Spleen (tissue), 11 donors: ENCODE data around the gene SYTL4. TPM values are rescaled to one million over a fixed set of nuclear protein-coding genes. Genes with fewer than 3 reads are reported as not detected.

Experiments
- DNase-seq: peaks from one replicate; pipeline ENCODE4 v3.0.0-alpha.2; 2020
- H3K27ac ChIP-seq, 8 donors: fragments of 200-600 bp; sonication (generic) in 7 of 8; 1 replicate in 4 of 8; 2 replicates in 4 of 8; pipeline versions ENCODE4 v1.5.0 to v1.8.0; 2016 to 2021; ENCODE audit warnings: inconsistent platforms in 4 of 8, mild to moderate bottlenecking in 4 of 8, moderate library complexity in 1 of 8
- H3K27me3 ChIP-seq, 7 donors: fragments of 200-600 bp; sonication (generic) in 6 of 7; replicated peaks in 1 of 7; 1 replicate in 4 of 7; 2 replicates in 3 of 7; pipeline versions ENCODE4 v1.5.0 to v1.8.0; 2016 to 2021; ENCODE audit warnings: inconsistent platforms in 3 of 7, mild to moderate bottlenecking in 1 of 7
- H3K36me3 ChIP-seq, 6 donors: fragments of 200-600 bp; sonication (generic) in 5 of 6; 1 replicate in 4 of 6; 2 replicates in 2 of 6; pipeline versions ENCODE4 v1.5.0 to v1.8.0; 2016 to 2021; ENCODE audit warnings: inconsistent platforms in 2 of 6
- H3K4me1 ChIP-seq, 6 donors: fragments of 200-600 bp; sonication (generic) in 5 of 6; 1 replicate in 3 of 6; 2 replicates in 3 of 6; pipeline versions ENCODE4 v1.5.0 to v1.8.0; 2016 to 2021; ENCODE audit warnings: inconsistent platforms in 3 of 6
- H3K4me3 ChIP-seq, 8 donors: fragments of 200-600 bp; sonication (generic) in 7 of 8; 1 replicate in 4 of 8; 2 replicates in 4 of 8; pipeline versions ENCODE4 v1.5.0 to v1.8.0; 2016 to 2021; ENCODE audit warnings: inconsistent platforms in 4 of 8, mild to moderate bottlenecking in 4 of 8, moderate library complexity in 2 of 8
- H3K9me3 ChIP-seq, 8 donors: fragments of 200-600 bp; sonication (generic) in 7 of 8; 1 replicate in 4 of 8; 2 replicates in 4 of 8; pipeline versions ENCODE4 v1.5.0 to v1.8.0; 2016 to 2021; ENCODE audit warnings: inconsistent platforms in 4 of 8
- CTCF ChIP-seq, 11 experiments: fragments of 200-600 bp in 7 of 11; fragments of 450-650 bp in 4 of 11; sonication (generic) in 4 of 11; IDR thresholded peaks in 8 of 11; conservative IDR thresholded peaks in 3 of 11; 1 replicate in 7 of 11; 2 replicates in 4 of 11; pipeline versions ENCODE4 v1.4.0 to v1.8.0; 2016 to 2021; ENCODE audit warnings: antibody characterized with exemption in 11 of 11, inconsistent platforms in 4 of 11, mild to moderate bottlenecking in 1 of 11
- POLR2A ChIP-seq, 3 donors: fragments of 450-650 bp; IDR thresholded peaks; one replicate each; pipeline ENCODE4 v1.5.1; 2017; ENCODE audit warnings: antibody characterized with exemption in 3 of 3, mild to moderate bottlenecking in 1 of 3
- POLR2AphosphoS5 ChIP-seq, 3 donors: sonication (generic); formaldehyde crosslinking; IDR thresholded peaks; one replicate each; pipeline ENCODE4 v1.5.1; 2017; ENCODE audit warnings: antibody characterized with exemption in 3 of 3
- WGBS, 5 donors: extraction: QIAGEN DNeasy Blood & Tissue Kit in 3 of 5; methylation state at CpG; one replicate each; pipeline versions ENCODE4 v1.1.5 to v1.1.7; 2013 to 2018; 5-methylcytosine and 5-hydroxymethylcytosine counted together
- intact Hi-C: fragments of 100-400 bp; cut with DNase I; formaldehyde crosslinking; loops from one replicate; pipeline ENCODE4 v1.15.0; 2023; ENCODE audit warnings: low total_unique reads
- polyA plus RNA-seq, 3 donors: library from polyadenylated mRNA; stranded (reverse); fragments of 200-250 nt; gene quantifications; one replicate each; pipeline ENCODE4 v1.2.1, GENCODE V29; 2013
- total RNA-seq, 7 donors: library from RNA; depleted of rRNA in 3 of 7; stranded (reverse); fragments of >200 nt in 3 of 7; fragmentation: NEBNext Ultra II Directional in 4 of 7; extraction: Animal tissue kit (Norgen Biotek cat#: 25700) in 4 of 7; gene quantifications; one replicate each; pipeline versions ENCODE4 v1.1.0 to v1.2.1, GENCODE V29; 2016 to 2021
- donor health status: healthy with polysubstance abuse.
- donor health status: DM: no; HTN: no; CAD: no; lungs with moderate emphysema.
- donor health status: DM: no; HTN: no; CAD: no.
- donor health status: Bipolar disorder and iron deficiency.
- donor health status: healthy.
- donor health status: DM: no; HTN: no; CAD: no.
- donor health status: DM: yes; HTN: yes; CAD: no.

Gene SYTL4
- total and polyA plus RNA-seq, 10 donors = 1.2 to 16.8 (median 6.7) TPM

- no peak overlapping the region for H3K27ac ChIP-seq
- peaks cover 0 to 23% (median 0%) of the 10 kb centered on the region in 6 donors for H3K4me1 ChIP-seq
- WGBS, 5 donors = 33 to 66% (median 47%) methylated on average over 5 of the region's 5 CpGs
- DNase-seq = no peak
- H3K9me3 ChIP-seq = no peaks in the 10 kb centered on the region
- H3K27me3 ChIP-seq = no peaks in the 10 kb centered on the region
- H3K36me3 ChIP-seq = no peaks in the 10 kb centered on the region
- intact Hi-C loops = loop anchor here (2.0 kb wide), 1 partner anchor 87 kb away; no protein-coding TSS in a partner anchor
- no peak overlapping the region for H3K4me3 ChIP-seq
- TF ChIP-seq CTCF (IDR thresholded peaks at IDR 0.05 in 8 of 11, conservative IDR thresholded peaks at IDR 0.05 in 3 of 11) = peak; percentile 50 to 95 (median 74)
- TF ChIP-seq POLR2AphosphoS5 (IDR thresholded peaks at IDR 0.05) = no peak
Observed at GRCh38 chrX:100685284-100685996, 46.5 kb downstream of the SYTL4 start.

DNA sequence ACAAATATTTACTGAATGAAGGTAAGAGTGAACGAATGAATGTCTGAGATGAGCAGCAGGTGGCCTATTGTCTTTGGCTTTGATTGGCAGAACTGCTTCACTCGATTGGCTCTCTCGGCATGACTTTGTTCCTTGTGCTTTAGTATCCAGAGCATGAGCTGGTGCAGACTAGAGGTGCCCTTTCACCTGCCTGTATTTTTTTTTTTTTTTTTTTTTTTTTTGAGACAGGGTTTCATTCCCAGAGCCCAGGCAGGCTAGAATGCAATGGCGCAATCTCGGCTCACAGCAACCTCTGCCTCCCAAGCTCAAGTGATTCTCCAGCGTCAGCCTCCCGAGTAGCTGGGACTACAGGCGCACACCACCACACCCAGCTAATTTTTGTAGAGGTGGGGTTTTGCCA, 49.0 kb downstream of the SYTL4 start:
- Histone ChIP-seq H3K27me3 (no peaks in the 10 kb centered on the region), H3K4me1 (peaks cover 0 to 21% (median 0%) of the 10 kb centered on the region in 6 donors), H3K9me3 (no peaks in the 10 kb centered on the region), H3K27ac (no peak overlapping the region), H3K36me3 (no peaks in the 10 kb centered on the region), H3K4me3 (no peak overlapping the region)
- DNase-seq = no peak
- TF ChIP-seq POLR2AphosphoS5 (IDR thresholded peaks at IDR 0.05) (no peak), POLR2A (IDR thresholded peaks at IDR 0.05) (no peak), CTCF (IDR thresholded peaks at IDR 0.05 in 8 of 11, conservative IDR thresholded peaks at IDR 0.05 in 3 of 11) (no peak)
- 80 to 95% (median 92%) methylated on average over 5 to 8 of the region's 8 CpGs for WGBS, 5 donors
- intact Hi-C loops = no loop called here

GRCh38 chrX:100681599-100681998, 50.3 kb downstream of the SYTL4 start:
- no peak for TF ChIP-seq POLR2AphosphoS5 (IDR thresholded peaks at IDR 0.05)
- no peaks in the 10 kb centered on the region for H3K36me3 ChIP-seq
- no peak for DNase-seq
- H3K4me3 ChIP-seq = no peak overlapping the region
- H3K4me1 ChIP-seq = peaks cover 0 to 9% (median 0%) of the 10 kb centered on the region in 6 donors
- WGBS, 5 donors = 43 to 92% (median 87%) methylated on average over 3 of the region's 3 CpGs
- intact Hi-C loops = no loop called here
- no peaks in the 10 kb centered on the region for H3K27me3 ChIP-seq
- no peaks in the 10 kb centered on the region for H3K9me3 ChIP-seq
- no peak overlapping the region for H3K27ac ChIP-seq

DNA sequence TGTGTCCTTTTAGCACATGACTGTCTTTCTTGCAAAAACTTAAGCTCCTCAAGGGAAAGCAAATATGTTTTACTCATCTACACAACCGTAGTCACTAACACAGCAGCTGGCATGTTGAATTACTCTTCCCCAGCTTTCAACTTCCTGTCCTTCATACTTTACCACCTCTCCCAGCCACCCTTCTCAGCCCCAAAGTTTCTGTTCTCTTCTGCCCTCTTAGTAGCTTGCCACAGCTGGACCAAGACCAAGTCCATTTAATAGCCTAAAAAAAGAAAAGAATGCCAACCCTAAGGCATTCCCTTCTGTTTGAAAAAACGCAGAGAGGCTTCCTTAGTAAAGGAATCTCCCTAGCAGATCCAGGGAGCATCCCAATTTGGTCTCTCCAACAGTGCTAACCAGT, 51.2 kb downstream of the SYTL4 start:
- 30 to 78% (median 50%) methylated on average over 2 of the region's 2 CpGs for WGBS, 5 donors
- Histone ChIP-seq H3K9me3 (no peaks in the 10 kb centered on the region), H3K27me3 (no peaks in the 10 kb centered on the region), H3K4me1 (peaks cover 0 to under 1% (median 0%) of the 10 kb centered on the region in 6 donors), H3K4me3 (no peak overlapping the region), H3K27ac (no peak overlapping the region), H3K36me3 (no peaks in the 10 kb centered on the region)
- no peak for DNase-seq
- TF ChIP-seq POLR2A (IDR thresholded peaks at IDR 0.05) (no peak), POLR2AphosphoS5 (IDR thresholded peaks at IDR 0.05) (no peak), CTCF (IDR thresholded peaks at IDR 0.05 in 8 of 11, conservative IDR thresholded peaks at IDR 0.05 in 3 of 11) (no peak)
- intact Hi-C loops = no loop called here
